NCI-H82 (cell line): ENCODE results near the gene PXK.
A peak's percentile ranks its signal among the peaks of the same experiment; 100 is the strongest.

Source experiments
- DNase-seq: peaks from one replicate; lab custom pipeline; 2025; lab: John Stamatoyannopoulos, UW

Gene PXK

DNA sequence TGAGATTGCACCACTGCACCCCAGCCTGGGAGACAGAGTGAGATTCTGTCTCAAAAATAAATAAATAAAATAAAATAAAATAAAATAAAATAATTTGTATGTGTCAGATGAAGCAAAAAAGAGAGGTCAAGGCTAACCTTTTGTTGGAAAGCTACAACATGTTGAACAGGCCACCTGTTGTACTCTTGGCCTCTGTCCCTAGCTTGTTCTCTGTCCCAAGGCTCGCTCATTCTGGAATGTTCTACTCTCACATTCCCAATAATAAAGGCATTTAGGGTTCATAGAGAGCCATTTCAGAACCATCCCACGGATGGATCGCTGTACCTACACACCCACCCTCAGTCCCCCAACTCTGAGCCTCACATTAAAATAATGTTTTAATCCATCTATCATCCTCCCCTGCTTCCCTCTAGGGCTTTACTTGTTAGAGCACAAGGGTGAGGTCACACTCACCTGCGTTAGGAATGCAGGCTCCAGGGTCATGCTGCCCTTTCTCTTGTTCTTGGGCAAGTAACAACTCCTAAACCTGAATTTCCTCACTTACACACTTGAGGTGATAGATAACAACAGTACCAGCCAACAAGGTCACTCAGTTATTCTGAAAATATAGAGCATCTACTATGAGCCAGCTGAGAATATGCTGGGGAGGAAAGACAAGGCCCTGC lies 134.3 kb downstream of the PXK start:
- no peak for DNase-seq

DNA sequence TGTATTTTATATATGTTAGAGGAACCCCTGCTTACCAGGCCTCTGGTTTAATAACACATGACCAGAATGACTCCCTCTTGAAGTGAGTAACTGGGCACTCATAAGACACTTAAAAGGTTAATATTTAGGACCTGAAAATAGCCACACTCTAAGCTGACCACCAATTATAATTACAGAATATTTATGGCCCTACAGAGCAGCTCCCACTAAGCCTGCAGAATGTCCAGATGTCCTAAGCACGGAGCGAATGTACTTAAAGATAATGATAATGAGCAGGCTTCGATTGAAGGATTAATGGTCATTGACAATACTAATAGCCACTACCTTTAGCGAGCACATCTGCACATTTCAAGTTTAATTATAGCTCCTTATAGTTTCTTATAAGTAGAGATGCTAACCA lies 136.4 kb downstream of the PXK start:
- DNase-seq: peak; percentile 79

DNA sequence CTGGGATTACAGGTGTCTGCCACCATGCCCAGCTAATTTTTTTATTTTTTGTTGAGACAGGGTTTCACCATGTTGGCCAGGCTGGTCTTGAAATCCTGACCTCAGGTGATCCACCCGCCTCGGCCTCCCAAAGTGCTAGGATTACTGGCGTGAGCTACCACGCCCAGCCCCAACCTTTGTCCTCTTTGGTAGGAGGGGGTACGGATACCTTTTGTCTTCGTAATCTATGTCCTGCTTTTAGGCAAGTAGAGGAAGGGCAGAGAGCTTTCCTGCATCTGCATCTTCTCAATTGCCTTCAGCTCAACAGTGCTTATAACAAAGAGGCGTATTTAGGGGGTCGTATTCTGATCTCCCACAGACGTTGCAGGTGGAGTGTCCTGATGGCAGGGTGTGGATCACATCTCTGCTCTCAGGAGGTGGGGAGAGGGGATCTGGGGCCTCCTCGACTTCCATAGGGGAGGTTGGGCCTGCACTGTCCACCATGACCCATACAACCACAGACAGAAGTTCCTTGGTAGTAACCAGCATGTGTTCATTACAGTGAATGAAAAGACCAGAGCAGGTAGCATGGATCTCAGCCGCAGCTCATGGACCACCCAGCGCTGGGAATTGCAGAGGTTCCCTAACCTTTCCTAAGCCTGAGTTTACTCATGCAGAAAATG lies 137.8 kb downstream of the PXK start:
- DNase-seq: no peak

DNA sequence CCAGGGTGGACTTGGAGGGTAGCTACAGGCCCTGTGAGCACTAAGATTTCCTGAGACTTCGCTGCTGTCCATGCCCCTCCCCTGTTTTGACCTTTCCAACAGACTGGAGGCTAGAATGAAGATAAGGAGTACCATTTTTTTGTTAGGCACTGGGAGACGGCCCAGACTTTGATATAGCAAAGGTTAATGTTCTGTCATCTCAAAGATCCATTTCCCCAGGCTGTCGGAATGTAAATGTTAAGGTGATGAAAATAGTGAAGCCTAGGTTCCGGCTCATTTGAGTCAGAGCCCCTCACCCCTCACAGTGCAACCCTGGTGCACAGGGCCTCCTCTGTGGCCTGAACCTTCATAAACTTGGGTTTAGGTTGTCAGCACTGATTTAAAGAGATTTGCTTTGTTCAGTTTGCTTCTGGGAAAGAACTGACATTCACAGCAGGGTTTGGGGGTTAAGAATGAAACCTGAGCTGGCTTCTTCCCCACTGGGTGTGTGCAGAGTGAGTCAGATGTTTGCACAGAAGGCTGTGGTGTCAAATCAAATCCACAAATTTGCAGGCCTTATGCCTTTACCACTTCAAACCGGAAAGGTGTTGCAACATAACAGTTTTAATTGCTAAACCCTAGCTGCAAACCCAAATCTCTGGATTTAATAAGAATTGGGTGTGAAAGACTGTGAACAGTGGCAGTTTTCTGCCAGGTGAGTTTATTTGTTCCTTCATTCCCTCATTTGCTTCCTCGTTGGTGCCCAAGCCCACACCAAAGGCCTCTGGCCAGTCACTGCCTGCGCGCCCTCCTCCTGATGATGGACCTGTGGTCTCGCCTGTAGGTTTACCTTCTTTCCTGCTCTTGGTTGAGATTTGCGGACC lies 138.6 kb downstream of the PXK start:
- DNase-seq: peak; percentile 76

DNA sequence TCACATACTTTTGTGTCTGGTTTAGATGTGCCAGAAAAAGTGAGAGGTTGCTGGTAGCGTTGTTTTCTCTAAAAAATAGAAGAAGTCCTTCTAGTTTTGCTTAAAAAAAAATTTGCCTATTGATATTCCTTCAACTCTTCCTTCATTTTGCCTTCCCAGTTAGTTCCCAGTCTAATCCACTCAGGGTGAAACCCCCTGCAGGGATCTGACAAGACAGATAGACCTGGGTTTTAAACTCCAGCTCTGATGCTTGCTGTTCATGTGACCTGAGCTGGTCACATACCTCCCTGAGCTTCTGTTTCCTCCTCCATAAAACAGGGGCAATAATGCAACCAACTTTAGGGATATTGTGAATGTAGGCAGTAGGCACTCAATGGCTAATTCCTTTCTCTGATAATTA lies 140.6 kb downstream of the PXK start:
- peak; percentile 51 for DNase-seq

DNA sequence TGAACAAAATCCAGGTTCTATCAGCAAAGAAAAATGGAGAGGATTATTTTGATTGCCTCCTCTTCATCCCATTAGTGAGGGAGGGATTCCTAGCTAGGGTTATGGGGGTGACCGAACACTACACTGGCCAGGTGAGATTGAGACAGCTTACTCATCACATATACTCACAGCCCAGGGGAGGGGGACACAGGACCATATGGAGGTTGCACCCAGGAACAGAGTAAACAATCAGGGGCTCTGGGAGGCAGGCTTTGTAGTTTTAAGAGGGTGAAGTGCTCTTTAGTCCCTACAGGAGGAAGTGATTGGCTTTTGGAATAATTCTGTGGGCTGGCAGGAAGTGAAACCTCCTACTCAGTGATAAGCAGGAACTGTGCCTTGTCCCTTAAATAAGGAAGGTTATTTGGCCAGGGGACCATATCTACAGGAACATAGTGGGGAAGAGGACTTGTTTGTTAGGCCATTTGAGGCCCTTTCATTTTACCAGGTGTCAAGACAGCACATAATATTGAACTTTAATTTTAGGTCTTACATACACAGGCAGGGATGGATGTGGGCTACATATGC lies 141.7 kb downstream of the PXK start:
- DNase-seq: peak; percentile 97

DNA sequence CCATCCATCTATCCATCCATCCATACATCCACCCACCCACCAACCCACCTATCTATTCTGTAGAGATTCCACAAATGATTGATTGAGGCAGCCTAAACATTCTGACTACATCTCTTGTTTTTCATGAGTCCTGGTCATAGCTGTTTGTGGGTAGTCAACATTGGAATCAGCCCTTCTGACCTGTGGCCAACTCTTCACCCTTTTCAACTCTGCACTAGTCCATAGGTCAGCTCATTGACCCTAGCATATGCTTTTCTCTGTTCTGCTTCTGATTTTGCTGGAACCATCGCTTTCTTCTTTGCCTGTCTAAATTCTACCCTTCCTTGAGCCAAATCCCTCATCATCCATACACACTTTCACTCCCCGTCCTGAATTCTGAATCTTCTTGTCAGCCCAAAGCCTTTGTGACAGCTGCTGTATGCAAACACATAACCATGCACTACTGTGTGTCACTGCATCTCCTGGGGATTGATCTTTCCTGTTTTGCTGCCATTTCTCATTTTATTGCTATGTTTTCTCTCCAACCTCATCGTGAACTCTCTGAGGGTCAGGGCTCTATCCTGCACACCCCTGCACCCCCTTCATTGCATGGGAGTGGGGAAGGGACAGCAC lies 142.4 kb downstream of the PXK start:
- peak; percentile 33 for DNase-seq
